Endothelial cell of umbilical vein (primary cell): Measurements from ENCODE around the gene AQP3. TPM values are rescaled to one million over a fixed set of nuclear protein-coding genes. Genes with fewer than 3 reads are reported as not detected.

Experiments used
- BruUV-seq: library from RNA; stranded (reverse); fragments of 400-500 nt; replicated peaks from 2 replicates; lab custom pipeline; 2021; lab: Mats Ljungman, UMichigan
- CTCF ChIA-PET: fragments of 300-600, 350-600 bp; sonication (Branson Sonifier 250); formaldehyde crosslinking; loops from one replicate; lab custom pipeline; 2021; ENCODE audit warnings: antibody characterized with exemption, inconsistent platforms; lab: Charles Lee
- POLR2A ChIA-PET: fragments of 300-600, 350-600 bp; sonication (Branson Sonifier 250); formaldehyde crosslinking; loops from one replicate; lab custom pipeline; 2021; ENCODE audit warnings: antibody characterized with exemption, inconsistent platforms; lab: Charles Lee
- DNase-seq: peaks from one replicate; pipeline ENCODE4 v3.0.0-alpha.2; 2011; ENCODE audit warnings: low read depth, low spot score
- FAIRE-seq: peaks from 2 replicates; lab custom pipeline; 2011; peaks lifted over from hg19 to GRCh38; lab: Jason Lieb, UNC
- H2AFZ ChIP-seq: 2 replicates; pipeline ENCODE4 v1.6.0; 2012; ENCODE audit warnings: low read depth, low read length, control low read depth, inconsistent platforms
- H3K27ac ChIP-seq: 2 replicates; pipeline ENCODE4 v1.5.1; 2011; ENCODE audit warnings: low read depth, mild to moderate bottlenecking, control low read depth, low read length, moderate library complexity; ENCODE audit not compliant: insufficient read depth
- H3K27me3 ChIP-seq, 2 experiments: 2 replicates each; pipeline versions ENCODE4 v1.6.0 to v1.6.1; 2011; ENCODE audit warnings: low read length in 2 of 2, mixed read lengths in 1 of 2; ENCODE audit not compliant: control insufficient read depth in 2 of 2, insufficient read depth in 2 of 2
- H3K36me3 ChIP-seq, 2 experiments: 2 replicates in 1 of 2; 3 replicates in 1 of 2; pipeline ENCODE4 v1.5.1; 2011; ENCODE audit warnings: low read length in 2 of 2, mild to moderate bottlenecking in 1 of 2, moderate library complexity in 1 of 2; ENCODE audit not compliant: control insufficient read depth in 2 of 2, insufficient read depth in 2 of 2; ENCODE audit errors: extremely low read depth in 1 of 2
- H3K4me1 ChIP-seq: 3 replicates; pipeline ENCODE4 v1.5.1; 2011; ENCODE audit warnings: mild to moderate bottlenecking, low read length; ENCODE audit not compliant: control insufficient read depth, insufficient read depth; ENCODE audit errors: extremely low read depth
- H3K4me2 ChIP-seq: 2 replicates; pipeline ENCODE4 v1.6.1; 2011; ENCODE audit warnings: low read length, control low read depth, mixed read lengths; ENCODE audit not compliant: insufficient read depth
- H3K4me3 ChIP-seq, 3 experiments: fragments of 200-600 bp in 1 of 3; sonication (generic), shearing (Covaris generic) in 1 of 3; replicated peaks in 1 of 3; 2 replicates each; pipeline ENCODE4 v1.5.1; 2011 to 2016; ENCODE audit warnings: control low read depth in 3 of 3, low read length in 3 of 3, mild to moderate bottlenecking in 2 of 3, inconsistent platforms in 1 of 3, low read depth in 1 of 3, moderate library complexity in 1 of 3; ENCODE audit not compliant: insufficient read depth in 1 of 3
- H3K79me2 ChIP-seq: 2 replicates; pipeline ENCODE4 v1.6.0; 2012; ENCODE audit warnings: low read length, inconsistent platforms; ENCODE audit not compliant: control insufficient read depth, insufficient read depth
- H3K9ac ChIP-seq: replicated peaks from 2 replicates; pipeline ENCODE3; 2011; ENCODE audit warnings: low read length, control low read depth; ENCODE audit not compliant: insufficient read depth; ENCODE audit errors: extremely low read depth
- H3K9me1 ChIP-seq: replicated peaks from 3 replicates; pipeline ENCODE4 v1.6.0; 2011; ENCODE audit warnings: mild to moderate bottlenecking, low read length; ENCODE audit not compliant: control insufficient read depth, insufficient read depth; ENCODE audit errors: extremely low read depth
- H3K9me3 ChIP-seq: replicated peaks from 2 replicates; pipeline ENCODE4 v1.5.1; 2012; ENCODE audit warnings: low read length, inconsistent platforms; ENCODE audit not compliant: control insufficient read depth, insufficient read depth
- H4K20me1 ChIP-seq: replicated peaks from 2 replicates; pipeline ENCODE3; 2011; ENCODE audit warnings: mild to moderate bottlenecking, low read length; ENCODE audit not compliant: control insufficient read depth, insufficient read depth; ENCODE audit errors: extremely low read depth
- CTCF ChIP-seq, 2 donors: IDR thresholded peaks; 1 replicate in 1 of 2; 2 replicates in 1 of 2; pipeline ENCODE4 v1.5.1; 2011; ENCODE audit warnings: low read length in 2 of 2, mild to moderate bottlenecking in 2 of 2, moderate library complexity in 2 of 2, control low read depth in 1 of 2, inconsistent platforms in 1 of 2, low read depth in 1 of 2; ENCODE audit not compliant: insufficient read depth in 1 of 2; ENCODE audit errors: extremely low read depth in 1 of 2
- FOS ChIP-seq: IDR thresholded peaks from 2 replicates; pipeline ENCODE4 v1.6.1; 2011; ENCODE audit warnings: mild to moderate bottlenecking, low read length, moderate library complexity, borderline replicate concordance; ENCODE audit not compliant: insufficient read depth
- JUN ChIP-seq: IDR thresholded peaks from 2 replicates; pipeline ENCODE4 v1.6.1; 2011; ENCODE audit warnings: borderline replicate concordance, low read depth; ENCODE audit not compliant: insufficient read length, insufficient read depth
- MYC ChIP-seq: IDR thresholded peaks from one replicate; pipeline ENCODE4 v1.6.1; 2011; ENCODE audit warnings: mild to moderate bottlenecking, low read depth, low read length
- POLR2AphosphoS5 ChIP-seq: IDR thresholded peaks from 2 replicates; pipeline ENCODE4 v1.6.1; 2012; ENCODE audit warnings: low read depth, mild to moderate bottlenecking, control low read depth, low read length, moderate library complexity; ENCODE audit not compliant: insufficient read depth
- dilution Hi-C: fragments of 300-500 bp; cut with MboI; formaldehyde crosslinking; loops from one replicate; pipeline ENCODE4 v1.15.0; 2019; ENCODE audit warnings: low sequenced_read_pairs; ENCODE audit not compliant: extremely low pct_ligation_motif_present
- intact Hi-C: fragments of 100-400 bp; cut with micrococcal nuclease; formaldehyde crosslinking; loops from one replicate; pipeline ENCODE4 v1.10.0; 2022
- polyA plus RNA-seq, 4 experiments: library from polyadenylated mRNA; depleted of rRNA in 3 of 4; stranded (reverse) in 3 of 4; unstranded in 1 of 4; fragments of >200 nt; gene quantifications; 2 replicates each; pipeline versions ENCODE4 v1.2.1 to v1.2.3, GENCODE V29; 2011 to 2012; ENCODE audit warnings: missing spikeins in 1 of 4
- total RNA-seq: library from RNA; stranded (reverse); gene quantifications from 2 replicates; pipeline ENCODE4 v1.2.3, GENCODE V29; 2021

Gene AQP3
- total and polyA plus RNA-seq, 2 donors (not counting 3 experiments of a cell fraction or from before 2014, with no cell fraction given): 0.93 to 1.8 TPM

- dilution Hi-C loops: no loop called here
- no TSS peak for BruUV-seq
- Histone ChIP-seq H3K9ac (peak overlapping the region; percentile 29), H3K4me3 (no peak overlapping the region), H3K36me3 (no peaks in the 10 kb centered on the region), H3K4me1 (peaks cover 14% of the 10 kb centered on the region), H3K4me2 (peak overlapping the region; percentile 37), H3K9me3 (no peaks in the 10 kb centered on the region), H2AFZ (peak overlapping the region; percentile 66), H3K9me1 (no peaks in the 10 kb centered on the region), H3K79me2 (no peaks in the 10 kb centered on the region), H4K20me1 (no peaks in the 10 kb centered on the region), H3K27ac (peak overlapping the region; percentile 39), H3K27me3 (peaks cover 0 to 2% of the 10 kb centered on the region in 2 experiments)
- ChIA-PET CTCF (interaction anchor here (0.5 to 5.5 kb wide), 44 partner anchors 9 to 226 kb away, joined by 3 to 121 read pairs (median 8); partner anchors contain the start of genes ANKRD18B, NFX1 and NOL6), POLR2A (interaction anchor here (1.0 to 1.6 kb wide), 2 partner anchors 53 to 61 kb away, joined by 3 read pairs; no protein-coding TSS in a partner anchor)
- intact Hi-C loops: loop anchor here (1.0 to 5.0 kb wide), 4 partner anchors 46 to 166 kb away; no protein-coding TSS in a partner anchor
- TF ChIP-seq MYC (no peak), JUN (peak; percentile 35), CTCF (IDR thresholded peaks at IDR 0.05; ENCODE audit: extremely low read depth in 1 of 2, insufficient read depth in 1 of 2, low read depth in 1 of 2, low read length in 2 of 2) (peak; percentile 82 to 94), FOS (peak; percentile 65), POLR2AphosphoS5 (no peak)
- FAIRE-seq: peak; percentile 98
- peak; percentile 81 for DNase-seq
Observed at GRCh38 chr9:33452828-33453271, 5.5 kb upstream of the AQP3 start.
